HepG2 (cell line): ENCODE measurements around the gene RGS7. TPM values are rescaled to one million over a fixed set of nuclear protein-coding genes. Genes with fewer than 3 reads are reported as not detected.

Experiments used
- KLF12 ChIP-seq: sonication (generic); formaldehyde crosslinking; IDR thresholded peaks from 2 replicates; pipeline ENCODE4 v1.4.0; 2020; ENCODE audit warnings: missing genetic modification reagents, borderline replicate concordance
- POGK ChIP-seq: sonication (generic); formaldehyde crosslinking; conservative IDR thresholded peaks from 2 replicates; pipeline ENCODE4 v1.8.0; 2022; ENCODE audit warnings: mild to moderate bottlenecking, moderate library complexity, missing genetic modification reagents
- SRSF9 ChIP-seq: fragments of 200-400 bp; formaldehyde crosslinking; IDR thresholded peaks from 2 replicates; pipeline ENCODE4 v1.6.1; 2018; ENCODE audit warnings: borderline replicate concordance, mild to moderate bottlenecking, low read depth, low read length; ENCODE audit not compliant: insufficient read depth, poor library complexity, severe bottlenecking
- WIZ ChIP-seq: sonication (generic); formaldehyde crosslinking; IDR thresholded peaks from 2 replicates; pipeline ENCODE4 v1.5.1; 2020; ENCODE audit warnings: mild to moderate bottlenecking, missing genetic modification reagents
- YY1 ChIP-seq: IDR thresholded peaks from 2 replicates; pipeline ENCODE4 v1.6.1; 2011; ENCODE audit warnings: low read length, low read depth, moderate library complexity, mild to moderate bottlenecking; ENCODE audit not compliant: insufficient read depth, insufficient replicate concordance
- ZNF251 ChIP-seq: sonication (generic); formaldehyde crosslinking; IDR thresholded peaks from 2 replicates; pipeline ENCODE4 v1.9.0; 2021; ENCODE audit warnings: mild to moderate bottlenecking, missing genetic modification reagents
- ZNF253 ChIP-seq: sonication (generic); formaldehyde crosslinking; IDR thresholded peaks from 2 replicates; pipeline ENCODE4 v1.8.0; 2022; ENCODE audit warnings: mild to moderate bottlenecking, missing genetic modification reagents, borderline replicate concordance
- ZNF414 ChIP-seq: sonication (generic); formaldehyde crosslinking; IDR thresholded peaks from 2 replicates; pipeline ENCODE4 v1.5.0; 2020; ENCODE audit warnings: missing genetic modification reagents
- ZNF512B ChIP-seq: sonication (generic); formaldehyde crosslinking; IDR thresholded peaks from 2 replicates; pipeline ENCODE4 v1.5.1; 2020; ENCODE audit warnings: missing genetic modification reagents, mild to moderate bottlenecking, borderline replicate concordance
- ZNF543 ChIP-seq: sonication (generic); formaldehyde crosslinking; IDR thresholded peaks from 2 replicates; pipeline ENCODE4 v1.4.0; 2020; ENCODE audit warnings: mild to moderate bottlenecking, missing genetic modification reagents
- polyA plus RNA-seq, 8 experiments: library from polyadenylated mRNA; depleted of rRNA in 3 of 8; stranded (reverse) in 7 of 8; unstranded in 1 of 8; fragments of >200 nt; fragmentation: Illumina TruSeq in 4 of 8; extraction: Trizol in 4 of 8; gene quantifications; 2 replicates each; pipeline versions ENCODE4 v1.2.1 to v1.2.3, GENCODE V29; 2011 to 2016; ENCODE audit warnings: low read depth in 4 of 8, missing spikeins in 1 of 8, mixed read lengths in 1 of 8; ENCODE audit not compliant: insufficient read depth in 1 of 8
- total RNA-seq, 5 experiments: library from RNA; depleted of rRNA; stranded (reverse); fragments of >200 nt; fragmentation: Illumina TruSeq; extraction: Trizol; gene quantifications; 2 replicates each; pipeline ENCODE4 v1.2.3, GENCODE V29; 2016; ENCODE audit warnings: low read depth in 1 of 5

The RGS7 gene
- total and polyA plus RNA-seq, 2 of the 13 experiments (the other 11 are each of a cell fraction or from before 2014, with no cell fraction given): not detected

- TF ChIP-seq POGK (CRISPR knock-in tag) (no peak), SRSF9 (no peak), KLF12 (no peak), ZNF253 (CRISPR knock-in tag) (no peak), WIZ (CRISPR knock-in tag) (no peak), ZNF251 (CRISPR knock-in tag) (no peak), ZNF414 (no peak), YY1 (no peak), ZNF512B (CRISPR knock-in tag) (no peak), ZNF543 (CRISPR knock-in tag) (no peak)
- TF ChIP-seq, all 625 proteins: peak for 0
These were observed 555.6 kb downstream of the RGS7 start (continued) for GRCh38 chr1:240801442-240801841.
